Measurements from ENCODE around the gene MEPE.

DNA sequence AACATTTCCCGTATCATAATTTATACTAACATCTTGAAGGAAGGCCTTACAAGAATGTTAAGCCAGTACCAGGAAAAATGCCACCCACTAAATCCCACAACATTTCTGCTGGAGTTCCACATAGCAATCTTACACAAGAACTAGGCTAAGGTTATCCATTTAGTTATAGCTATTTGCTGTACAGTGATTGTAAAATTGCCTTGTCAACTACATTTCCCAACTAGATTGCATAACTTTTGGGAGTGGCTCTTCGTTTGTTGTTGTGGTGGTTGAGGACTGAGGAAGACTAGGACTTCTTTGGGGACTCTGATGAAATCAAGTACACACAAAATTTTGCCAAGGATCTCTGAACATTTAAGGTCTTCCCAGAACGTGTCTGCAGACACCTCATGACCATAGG, 25.4 kb upstream of the MEPE start:
- TF ChIP-seq, protein P1, sequence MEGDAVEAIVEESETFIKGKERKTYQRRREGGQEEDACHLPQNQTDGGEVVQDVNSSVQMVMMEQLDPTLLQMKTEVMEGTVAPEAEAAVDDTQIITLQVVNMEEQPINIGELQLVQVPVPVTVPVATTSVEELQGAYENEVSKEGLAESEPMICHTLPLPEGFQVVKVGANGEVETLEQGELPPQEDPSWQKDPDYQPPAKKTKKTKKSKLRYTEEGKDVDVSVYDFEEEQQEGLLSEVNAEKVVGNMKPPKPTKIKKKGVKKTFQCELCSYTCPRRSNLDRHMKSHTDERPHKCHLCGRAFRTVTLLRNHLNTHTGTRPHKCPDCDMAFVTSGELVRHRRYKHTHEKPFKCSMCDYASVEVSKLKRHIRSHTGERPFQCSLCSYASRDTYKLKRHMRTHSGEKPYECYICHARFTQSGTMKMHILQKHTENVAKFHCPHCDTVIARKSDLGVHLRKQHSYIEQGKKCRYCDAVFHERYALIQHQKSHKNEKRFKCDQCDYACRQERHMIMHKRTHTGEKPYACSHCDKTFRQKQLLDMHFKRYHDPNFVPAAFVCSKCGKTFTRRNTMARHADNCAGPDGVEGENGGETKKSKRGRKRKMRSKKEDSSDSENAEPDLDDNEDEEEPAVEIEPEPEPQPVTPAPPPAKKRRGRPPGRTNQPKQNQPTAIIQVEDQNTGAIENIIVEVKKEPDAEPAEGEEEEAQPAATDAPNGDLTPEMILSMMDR (IDR thresholded peaks at IDR 0.05 in 8 of 11, conservative IDR thresholded peaks at IDR 0.05 in 3 of 11): no peak
- TF ChIP-seq POLR2A (IDR thresholded peaks at IDR 0.05): no peak

All from spleen (tissue), 7 donors.